Testis (tissue), 3 donors: ENCODE results near the gene NUDT8. TPM values are rescaled to one million over a fixed set of nuclear protein-coding genes. Genes with fewer than 3 reads are reported as not detected.

Experiments
- DNase-seq: peaks from one replicate; pipeline ENCODE4 v3.0.0-alpha.2; 2019
- H3K27ac ChIP-seq, 2 donors: fragments of 200-600 bp; sonication (generic); one replicate each; pipeline ENCODE4 v1.5.1; 2019
- H3K27me3 ChIP-seq: fragments of 200-600 bp; sonication (generic); one replicate; pipeline ENCODE4 v1.5.1; 2019
- H3K36me3 ChIP-seq: fragments of 200-600 bp; sonication (generic); one replicate; pipeline ENCODE4 v1.5.1; 2017; ENCODE audit warnings: low read depth; ENCODE audit errors: missing control alignments
- H3K4me1 ChIP-seq: fragments of 200-600 bp; sonication (generic); one replicate; pipeline ENCODE4 v1.5.1; 2019
- H3K4me3 ChIP-seq, 2 donors: fragments of 200-600 bp; sonication (generic); one replicate each; pipeline ENCODE4 v1.5.1; 2017 to 2019
- H3K9me3 ChIP-seq: fragments of 200-600 bp; sonication (generic); one replicate; pipeline ENCODE4 v1.5.1; 2017
- CTCF ChIP-seq, 3 experiments: fragments of 450-650 bp in 2 of 3; fragments of 200-600 bp in 1 of 3; sonication (generic) in 1 of 3; IDR thresholded peaks; one replicate each; pipeline ENCODE4 v1.5.1; 2016 to 2019; ENCODE audit warnings: antibody characterized with exemption in 3 of 3, mild to moderate bottlenecking in 2 of 3, moderate library complexity in 1 of 3
- POLR2A ChIP-seq: fragments of 450-650 bp; IDR thresholded peaks from one replicate; pipeline ENCODE4 v1.6.1; 2017; ENCODE audit warnings: antibody characterized with exemption, mild to moderate bottlenecking, moderate library complexity
- WGBS, 2 donors: methylation state at CpG; one replicate each; pipeline ENCODE4 v1.1.5; 2018; 5-methylcytosine and 5-hydroxymethylcytosine counted together
- intact Hi-C: fragments of 100-400 bp; cut with DNase I; formaldehyde crosslinking; loops from one replicate; pipeline ENCODE4 v1.15.1; 2023; ENCODE audit warnings: low total_unique reads
- polyA plus RNA-seq: library from polyadenylated mRNA; stranded (reverse); fragments of 350-450 nt; fragmentation: Illumina TruSeq; extraction: RNeasy Lipid Tissue Mini Kit (QIAGEN cat#74804); gene quantifications from one replicate; pipeline ENCODE4 v1.2.3, GENCODE V29; 2014; ENCODE audit warnings: low read depth, low replicate concordance; ENCODE audit not compliant: insufficient read depth
- total RNA-seq, 2 donors: library from RNA; depleted of rRNA; stranded (reverse); fragments of >200 nt; gene quantifications; one replicate each; pipeline ENCODE4 v1.2.3, GENCODE V29; 2016

NUDT8 gene
- total and polyA plus RNA-seq, 3 donors from 2014 or later, result 4.0 to 7.0 (median 6.2) TPM

DNA sequence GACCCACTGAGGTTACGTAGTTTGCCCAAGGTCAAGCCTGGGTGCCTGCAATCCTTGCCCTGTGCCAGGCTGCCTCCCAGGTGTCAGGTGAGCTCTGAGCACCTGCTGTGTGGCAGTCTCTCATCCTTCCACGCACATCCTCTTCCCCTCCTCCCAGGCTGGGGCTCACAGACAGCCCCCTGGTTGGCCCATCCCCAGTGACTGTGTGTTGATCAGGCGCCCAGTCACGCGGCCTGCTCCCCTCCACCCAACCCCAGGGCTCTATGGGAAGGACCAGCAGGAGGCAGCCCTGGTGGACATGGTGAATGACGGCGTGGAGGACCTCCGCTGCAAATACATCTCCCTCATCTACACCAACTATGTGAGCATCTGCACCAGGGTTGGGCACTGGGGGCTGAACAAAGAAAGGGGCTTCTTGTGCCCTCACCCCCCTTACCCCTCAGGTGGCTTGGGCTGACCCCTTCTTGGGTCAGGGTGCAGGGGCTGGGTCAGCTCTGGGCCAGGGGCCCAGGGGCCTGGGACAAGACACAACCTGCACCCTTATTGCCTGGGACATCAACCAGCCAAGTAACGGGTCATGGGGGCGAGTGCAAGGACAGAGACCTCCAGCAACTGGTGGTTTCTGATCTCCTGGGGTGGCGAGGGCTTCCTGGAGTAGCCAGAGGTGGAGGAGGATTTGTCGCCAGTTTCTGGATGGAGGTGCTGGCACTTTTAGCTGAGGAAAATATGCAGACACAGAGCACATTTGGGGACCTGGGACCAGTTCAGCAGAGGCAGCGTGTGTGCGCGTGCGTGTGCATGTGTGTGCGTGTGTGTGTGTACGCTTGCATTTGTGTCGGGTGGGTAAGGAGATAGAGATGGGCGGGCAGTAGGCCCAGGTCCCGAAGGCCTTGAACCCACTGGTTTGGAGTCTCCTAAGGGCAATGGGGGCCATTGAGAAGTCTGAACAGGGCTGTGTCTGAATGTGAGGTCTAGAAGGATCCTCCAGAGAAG lies 44.6 kb downstream of the NUDT8 start:
- H3K4me3 ChIP-seq, result peak overlapping the region in 1 of 2 donors; percentile 63
- no peaks in the 10 kb centered on the region for H3K36me3 ChIP-seq
- H3K9me3 ChIP-seq, result no peaks in the 10 kb centered on the region
- intact Hi-C loops, result no loop called here
- 86 to 87% methylated on average over 16 to 21 of the region's 21 CpGs for WGBS, 2 donors
- H3K4me1 ChIP-seq, result peaks cover 5% of the 10 kb centered on the region
- peak overlapping the region in 1 of 2 donors; percentile 94 for H3K27ac ChIP-seq
- no peak for TF ChIP-seq CTCF (IDR thresholded peaks at IDR 0.05)
- no peak for TF ChIP-seq POLR2A
- no peaks in the 10 kb centered on the region for H3K27me3 ChIP-seq
- DNase-seq, result no peak

DNA sequence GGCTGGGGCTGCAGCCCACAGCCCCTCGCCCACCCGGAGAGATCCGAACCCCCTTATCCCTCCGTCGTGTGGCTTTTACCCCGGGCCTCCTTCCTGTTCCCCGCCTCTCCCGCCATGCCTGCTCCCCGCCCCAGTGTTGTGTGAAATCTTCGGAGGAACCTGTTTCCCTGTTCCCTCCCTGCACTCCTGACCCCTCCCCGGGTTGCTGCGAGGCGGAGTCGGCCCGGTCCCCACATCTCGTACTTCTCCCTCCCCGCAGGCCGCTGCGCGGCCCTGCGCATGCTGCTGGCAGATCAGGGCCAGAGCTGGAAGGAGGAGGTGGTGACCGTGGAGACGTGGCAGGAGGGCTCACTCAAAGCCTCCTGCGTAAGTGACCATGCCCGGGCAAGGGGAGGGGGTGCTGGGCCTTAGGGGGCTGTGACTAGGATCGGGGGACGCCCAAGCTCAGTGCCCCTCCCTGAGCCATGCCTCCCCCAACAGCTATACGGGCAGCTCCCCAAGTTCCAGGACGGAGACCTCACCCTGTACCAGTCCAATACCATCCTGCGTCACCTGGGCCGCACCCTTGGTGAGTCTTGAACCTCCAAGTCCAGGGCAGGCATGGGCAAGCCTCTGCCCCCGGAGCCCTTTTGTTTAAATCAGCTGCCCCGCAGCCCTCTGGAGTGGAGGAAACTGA lies 45.4 kb downstream of the NUDT8 start:
- H3K27me3 ChIP-seq, result no peaks in the 10 kb centered on the region
- intact Hi-C loops, result no loop called here
- H3K27ac ChIP-seq, result peak overlapping the region; percentile 88 to 94
- H3K36me3 ChIP-seq, result no peaks in the 10 kb centered on the region
- H3K4me3 ChIP-seq, result peak overlapping the region; percentile 63 to 64
- H3K4me1 ChIP-seq, result peaks cover 5% of the 10 kb centered on the region
- no peak for TF ChIP-seq POLR2A
- TF ChIP-seq CTCF (IDR thresholded peaks at IDR 0.05), result no peak
- WGBS, 2 donors, result 9 to 17% methylated on average over 14 to 33 of the region's 33 CpGs
- H3K9me3 ChIP-seq, result no peaks in the 10 kb centered on the region
- peak; percentile 65 for DNase-seq

DNA sequence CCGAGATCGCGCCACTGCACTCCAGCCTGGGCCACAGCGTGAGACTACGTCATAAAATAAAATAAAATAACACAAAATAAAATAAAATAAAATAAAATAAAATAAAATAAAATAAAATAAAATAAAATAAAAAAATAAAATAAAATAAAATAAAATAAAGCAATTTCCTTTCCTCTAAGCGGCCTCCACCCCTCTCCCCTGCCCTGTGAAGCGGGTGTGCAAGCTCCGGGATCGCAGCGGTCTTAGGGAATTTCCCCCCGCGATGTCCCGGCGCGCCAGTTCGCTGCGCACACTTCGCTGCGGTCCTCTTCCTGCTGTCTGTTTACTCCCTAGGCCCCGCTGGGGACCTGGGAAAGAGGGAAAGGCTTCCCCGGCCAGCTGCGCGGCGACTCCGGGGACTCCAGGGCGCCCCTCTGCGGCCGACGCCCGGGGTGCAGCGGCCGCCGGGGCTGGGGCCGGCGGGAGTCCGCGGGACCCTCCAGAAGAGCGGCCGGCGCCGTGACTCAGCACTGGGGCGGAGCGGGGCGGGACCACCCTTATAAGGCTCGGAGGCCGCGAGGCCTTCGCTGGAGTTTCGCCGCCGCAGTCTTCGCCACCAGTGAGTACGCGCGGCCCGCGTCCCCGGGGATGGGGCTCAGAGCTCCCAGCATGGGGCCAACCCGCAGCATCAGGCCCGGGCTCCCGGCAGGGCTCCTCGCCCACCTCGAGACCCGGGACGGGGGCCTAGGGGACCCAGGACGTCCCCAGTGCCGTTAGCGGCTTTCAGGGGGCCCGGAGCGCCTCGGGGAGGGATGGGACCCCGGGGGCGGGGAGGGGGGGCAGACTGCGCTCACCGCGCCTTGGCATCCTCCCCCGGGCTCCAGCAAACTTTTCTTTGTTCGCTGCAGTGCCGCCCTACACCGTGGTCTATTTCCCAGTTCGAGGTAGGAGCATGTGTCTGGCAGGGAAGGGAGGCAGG lies 46.2 kb downstream of the NUDT8 start, which contains the start of gene GSTP1:
Gene GSTP1 (plus strand): TSS at position 566 of the 958 bp plus-strand sequence. CDS start 32 bp downstream, at position 598.
- Histone ChIP-seq H3K9me3 (no peaks in the 10 kb centered on the region), H3K36me3 (no peaks in the 10 kb centered on the region), H3K4me3 (peak within 1 kb of the TSS; percentile 63 to 64), H3K27me3 (no peaks in the 10 kb centered on the region), H3K27ac (peak within 1 kb of the TSS; percentile 88 to 94), H3K4me1 (peaks cover 5% of the 10 kb centered on the region)
- intact Hi-C loops, result no loop called here
- peak; percentile 62 for TF ChIP-seq POLR2A
- TF ChIP-seq CTCF (IDR thresholded peaks at IDR 0.05), result peak; percentile 70 to 73 (median 70)
- DNase-seq, result peak; percentile 94
- 1 to 4% methylated on average over 19 to 79 of the region's 81 CpGs for WGBS, 2 donors

DNA sequence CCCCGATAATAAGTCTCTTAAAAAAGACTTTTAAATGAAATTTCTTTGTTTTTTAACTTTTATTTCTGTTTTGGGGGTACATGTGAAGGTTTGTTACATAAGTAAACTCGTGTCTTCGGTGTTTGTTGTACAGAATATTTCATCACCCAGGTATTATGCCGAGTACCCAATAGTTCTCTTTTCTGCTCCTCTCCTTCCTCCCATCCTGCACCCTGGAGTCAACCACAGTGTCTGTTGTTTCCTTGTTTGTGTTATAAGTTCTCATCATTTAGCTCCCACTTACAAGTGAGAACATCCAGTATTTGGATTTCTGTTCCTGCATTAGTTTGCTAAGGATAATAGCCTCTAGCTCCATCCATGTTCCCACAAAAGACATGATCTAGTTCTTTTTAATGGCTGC lies 47.7 kb downstream of the NUDT8 start:
- Histone ChIP-seq H3K4me3 (no peak overlapping the region), H3K27ac (no peak overlapping the region), H3K36me3 (no peaks in the 10 kb centered on the region), H3K9me3 (no peaks in the 10 kb centered on the region), H3K27me3 (no peaks in the 10 kb centered on the region), H3K4me1 (peaks cover 5% of the 10 kb centered on the region)
- 77 to 90% methylated on average over 4 of the region's 4 CpGs for WGBS, 2 donors
- intact Hi-C loops, result no loop called here
- TF ChIP-seq POLR2A, result no peak
- TF ChIP-seq CTCF (IDR thresholded peaks at IDR 0.05), result no peak
- no peak for DNase-seq
